Stimulated activated naive CD8-positive, alpha-beta T cell treated with anti-CD3 and anti-CD28 coated beads, Interleukin-15, Interleukin-2, amounts not matched to agents 100 ng/mL and 50 ng/mL, for 24 hours (primary cell): ENCODE results near the gene DNAH2.

Experiments used
- H3K27ac Mint-ChIP-seq: one replicate; pipeline ENCODE4 v1.8.0; 2021; ENCODE audit warnings: mild to moderate bottlenecking, mixed read lengths
- H3K27me3 Mint-ChIP-seq: one replicate; pipeline ENCODE4 v1.8.0; 2021; ENCODE audit warnings: mixed read lengths
- H3K36me3 Mint-ChIP-seq: one replicate; pipeline ENCODE4 v1.8.0; 2021; ENCODE audit warnings: low read depth, mixed read lengths
- H3K4me1 Mint-ChIP-seq: one replicate; pipeline ENCODE4 v1.8.0; 2021; ENCODE audit warnings: low read depth, mixed read lengths
- H3K4me3 Mint-ChIP-seq: one replicate; pipeline ENCODE4 v1.8.0; 2021; ENCODE audit warnings: mild to moderate bottlenecking, mixed read lengths
- H3K9me3 Mint-ChIP-seq: one replicate; pipeline ENCODE4 v1.8.0; 2021; ENCODE audit warnings: mixed read lengths

Gene DNAH2

GRCh38 chr17:7737601-7738000, 20.1 kb downstream of the DNAH2 start:
- Mint-ChIP-seq H3K9me3 (no peaks in the 10 kb centered on the region), H3K4me3 (no peak overlapping the region), H3K27me3 (peaks cover 19% of the 10 kb centered on the region), H3K36me3 (no peaks in the 10 kb centered on the region), H3K4me1 (no peaks in the 10 kb centered on the region), H3K27ac (no peak overlapping the region)

- Mint-ChIP-seq H3K36me3 (no peaks in the 10 kb centered on the region), H3K9me3 (no peaks in the 10 kb centered on the region), H3K27me3 (peaks cover 16% of the 10 kb centered on the region), H3K4me3 (no peak overlapping the region), H3K4me1 (no peaks in the 10 kb centered on the region), H3K27ac (no peak overlapping the region)
These were observed 22.2 kb downstream of the DNAH2 start for GRCh38 chr17:7739746-7740145.

GRCh38 chr17:7740481-7741001, 23.0 kb downstream of the DNAH2 start:
- peaks cover 16% of the 10 kb centered on the region for H3K27me3 Mint-ChIP-seq

GRCh38 chr17:7742729-7743128, 25.2 kb downstream of the DNAH2 start:
- no peak overlapping the region for H3K27ac Mint-ChIP-seq
- no peak overlapping the region for H3K4me3 Mint-ChIP-seq
- H3K9me3 Mint-ChIP-seq: no peaks in the 10 kb centered on the region
- no peaks in the 10 kb centered on the region for H3K4me1 Mint-ChIP-seq
- no peaks in the 10 kb centered on the region for H3K36me3 Mint-ChIP-seq
- H3K27me3 Mint-ChIP-seq: peaks cover 12% of the 10 kb centered on the region

More at GRCh38 chr17:7740481-7741001, 23.0 kb downstream of the DNAH2 start:
- Mint-ChIP-seq H3K4me3 (no peak overlapping the region), H3K4me1 (no peaks in the 10 kb centered on the region), H3K27ac (no peak overlapping the region), H3K36me3 (no peaks in the 10 kb centered on the region), H3K9me3 (no peaks in the 10 kb centered on the region)

- H3K4me3 Mint-ChIP-seq: no peak overlapping the region
- H3K36me3 Mint-ChIP-seq: no peaks in the 10 kb centered on the region
- H3K4me1 Mint-ChIP-seq: no peaks in the 10 kb centered on the region
- H3K27ac Mint-ChIP-seq: no peak overlapping the region
- peaks cover 11% of the 10 kb centered on the region for H3K27me3 Mint-ChIP-seq
- H3K9me3 Mint-ChIP-seq: no peaks in the 10 kb centered on the region
These were observed 26.9 kb downstream of the DNAH2 start for GRCh38 chr17:7744416-7744815.

GRCh38 chr17:7745748-7746470, 28.4 kb downstream of the DNAH2 start:
- Mint-ChIP-seq H3K36me3 (no peaks in the 10 kb centered on the region), H3K4me3 (no peak overlapping the region), H3K27me3 (peaks cover under 1% of the 10 kb centered on the region), H3K9me3 (no peaks in the 10 kb centered on the region), H3K4me1 (no peaks in the 10 kb centered on the region), H3K27ac (no peak overlapping the region)

- H3K4me3 Mint-ChIP-seq: no peak overlapping the region
- H3K9me3 Mint-ChIP-seq: no peaks in the 10 kb centered on the region
- no peaks in the 10 kb centered on the region for H3K36me3 Mint-ChIP-seq
- no peak overlapping the region for H3K27ac Mint-ChIP-seq
- no peaks in the 10 kb centered on the region for H3K27me3 Mint-ChIP-seq
- H3K4me1 Mint-ChIP-seq: no peaks in the 10 kb centered on the region
These were observed 30.1 kb downstream of the DNAH2 start for GRCh38 chr17:7747635-7748071.

GRCh38 chr17:7748076-7748775, 30.7 kb downstream of the DNAH2 start:
- Mint-ChIP-seq H3K4me3 (no peak overlapping the region), H3K9me3 (no peaks in the 10 kb centered on the region), H3K27ac (no peak overlapping the region), H3K27me3 (no peaks in the 10 kb centered on the region), H3K36me3 (no peaks in the 10 kb centered on the region), H3K4me1 (no peaks in the 10 kb centered on the region)

- H3K27me3 Mint-ChIP-seq: peaks cover 6% of the 10 kb centered on the region
- H3K4me1 Mint-ChIP-seq: no peaks in the 10 kb centered on the region
- H3K27ac Mint-ChIP-seq: no peak overlapping the region
- no peaks in the 10 kb centered on the region for H3K36me3 Mint-ChIP-seq
- H3K4me3 Mint-ChIP-seq: no peak overlapping the region
- H3K9me3 Mint-ChIP-seq: no peaks in the 10 kb centered on the region
These were observed 32.8 kb downstream of the DNAH2 start for GRCh38 chr17:7750321-7750821.

- Mint-ChIP-seq H3K36me3 (no peaks in the 10 kb centered on the region), H3K4me1 (no peaks in the 10 kb centered on the region), H3K27ac (no peak overlapping the region), H3K9me3 (no peaks in the 10 kb centered on the region), H3K27me3 (peaks cover 7% of the 10 kb centered on the region), H3K4me3 (no peak overlapping the region)
These were observed 37.1 kb downstream of the DNAH2 start for GRCh38 chr17:7754656-7755055.

- Mint-ChIP-seq H3K4me3 (no peak overlapping the region), H3K36me3 (no peaks in the 10 kb centered on the region), H3K4me1 (no peaks in the 10 kb centered on the region)
These were observed 37.7 kb downstream of the DNAH2 start for GRCh38 chr17:7755095-7755890.

GRCh38 chr17:7756968-7757367, 39.4 kb downstream of the DNAH2 start:
- Mint-ChIP-seq H3K4me3 (no peak overlapping the region), H3K27me3 (peaks cover 7% of the 10 kb centered on the region), H3K36me3 (no peaks in the 10 kb centered on the region), H3K9me3 (no peaks in the 10 kb centered on the region), H3K27ac (no peak overlapping the region), H3K4me1 (no peaks in the 10 kb centered on the region)

More at GRCh38 chr17:7755095-7755890, 37.7 kb downstream of the DNAH2 start:
- no peaks in the 10 kb centered on the region for H3K9me3 Mint-ChIP-seq
- peaks cover 7% of the 10 kb centered on the region for H3K27me3 Mint-ChIP-seq
- no peak overlapping the region for H3K27ac Mint-ChIP-seq

- Mint-ChIP-seq H3K4me3 (no peak overlapping the region), H3K4me1 (no peaks in the 10 kb centered on the region), H3K36me3 (no peaks in the 10 kb centered on the region), H3K9me3 (no peaks in the 10 kb centered on the region), H3K27ac (no peak overlapping the region), H3K27me3 (peaks cover 13% of the 10 kb centered on the region)
These were observed 46.4 kb downstream of the DNAH2 start for GRCh38 chr17:7763919-7764318.

- no peak overlapping the region for H3K27ac Mint-ChIP-seq
- no peaks in the 10 kb centered on the region for H3K9me3 Mint-ChIP-seq
- H3K4me3 Mint-ChIP-seq: no peak overlapping the region
- H3K4me1 Mint-ChIP-seq: no peaks in the 10 kb centered on the region
- H3K27me3 Mint-ChIP-seq: peaks cover 13% of the 10 kb centered on the region
- no peaks in the 10 kb centered on the region for H3K36me3 Mint-ChIP-seq
These were observed 49.5 kb downstream of the DNAH2 start for GRCh38 chr17:7767004-7767403.
